ENCODE measurements around the gene SORCS3. TPM values are rescaled to one million over a fixed set of nuclear protein-coding genes. Genes with fewer than 3 reads are reported as not detected.

Gene SORCS3
- total RNA-seq, 1 experiment from 2014 or later, result not detected

DNA sequence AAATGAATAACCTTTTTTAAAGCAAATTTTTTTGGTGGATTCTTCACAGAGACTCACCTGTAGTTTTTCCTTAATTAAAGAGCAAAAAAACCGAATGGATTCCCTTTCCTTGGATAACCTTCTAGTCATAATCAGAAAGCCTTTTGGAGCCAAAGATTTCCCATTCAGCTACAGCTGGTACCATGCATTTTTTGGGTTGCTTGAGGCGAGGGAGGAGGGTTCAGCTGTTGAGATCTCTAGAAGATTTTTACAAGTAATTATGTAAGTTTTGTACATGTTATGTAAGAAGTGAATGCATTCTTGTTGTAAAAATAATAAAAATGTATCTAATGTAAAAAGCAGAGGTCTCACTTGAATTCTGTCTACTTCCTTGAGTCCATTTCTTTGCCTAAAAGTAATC is 463.2 kb downstream of the SORCS3 start:
- Histone ChIP-seq H3K27me3 (ENCODE audit: insufficient read depth, low read length) (0 out of 2 replicates have a peak, but pooled peaks cover 2% of the 10 kb centered on the region), H2AFZ (ENCODE audit: low read depth, low read length, poor library complexity, severe bottlenecking) (no peak overlapping the region), H3K9me3 (ENCODE audit: control insufficient read depth in 1 of 2, insufficient read depth in 1 of 2, low read depth in 1 of 2, low read length in 2 of 2) (no peaks in the 10 kb centered on the region), H3K9me2 (ENCODE audit: insufficient read depth) (no peaks in the 10 kb centered on the region), H3K4me3 (replicated peaks in 1 of 2; ENCODE audit: low read depth in 1 of 2, low read length in 2 of 2) (no peak overlapping the region), H3K36me3 (ENCODE audit: control insufficient read depth in 1 of 2, insufficient read depth in 2 of 2, low read length in 2 of 2) (no peaks in the 10 kb centered on the region), H3K4me2 (ENCODE audit: low read length) (no peak overlapping the region), H3K79me2 (ENCODE audit: insufficient read depth, low read length) (no peaks in the 10 kb centered on the region), H3K4me1 (ENCODE audit: control insufficient read depth in 1 of 2, insufficient read depth in 2 of 2, low read length in 2 of 2) (no peaks in the 10 kb centered on the region), H3K9ac (ENCODE audit: low read length) (no peak overlapping the region), H3K27ac (ENCODE audit: low read depth, low read length) (no peak overlapping the region), H4K20me1 (ENCODE audit: insufficient read depth) (no peaks in the 10 kb centered on the region)
- ChIA-PET POLR2A (no interaction called here), RAD21 (ENCODE audit: low non-redundant PET in 1 of 2, low total read pairs in 2 of 2, uncharacterized antibody in 2 of 2, unreplicated experiment in 2 of 2) (no interaction called here), CTCF (no interaction called here)
- intact Hi-C loops (cut with micrococcal nuclease), result no loop called here
- BruUV-seq (replicated peaks), result no TSS peak
- ATAC-seq (no peak), DNase-seq (ENCODE audit: low read depth, low spot score) (no peak)
- TF ChIP-seq EGR1 (IDR thresholded peaks at IDR 0.05; ENCODE audit: low read depth) (no peak), RAD21 (IDR thresholded peaks at IDR 0.05; ENCODE audit: low read depth) (no peak), EZH2phosphoT487 (IDR thresholded peaks at IDR 0.05; ENCODE audit: borderline replicate concordance) (no peak)
- TF ChIP-seq, protein P1, sequence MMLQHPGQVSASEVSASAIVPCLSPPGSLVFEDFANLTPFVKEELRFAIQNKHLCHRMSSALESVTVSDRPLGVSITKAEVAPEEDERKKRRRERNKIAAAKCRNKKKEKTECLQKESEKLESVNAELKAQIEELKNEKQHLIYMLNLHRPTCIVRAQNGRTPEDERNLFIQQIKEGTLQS (IDR thresholded peaks at IDR 0.05), result no peak
- TF ChIP-seq, protein P2, sequence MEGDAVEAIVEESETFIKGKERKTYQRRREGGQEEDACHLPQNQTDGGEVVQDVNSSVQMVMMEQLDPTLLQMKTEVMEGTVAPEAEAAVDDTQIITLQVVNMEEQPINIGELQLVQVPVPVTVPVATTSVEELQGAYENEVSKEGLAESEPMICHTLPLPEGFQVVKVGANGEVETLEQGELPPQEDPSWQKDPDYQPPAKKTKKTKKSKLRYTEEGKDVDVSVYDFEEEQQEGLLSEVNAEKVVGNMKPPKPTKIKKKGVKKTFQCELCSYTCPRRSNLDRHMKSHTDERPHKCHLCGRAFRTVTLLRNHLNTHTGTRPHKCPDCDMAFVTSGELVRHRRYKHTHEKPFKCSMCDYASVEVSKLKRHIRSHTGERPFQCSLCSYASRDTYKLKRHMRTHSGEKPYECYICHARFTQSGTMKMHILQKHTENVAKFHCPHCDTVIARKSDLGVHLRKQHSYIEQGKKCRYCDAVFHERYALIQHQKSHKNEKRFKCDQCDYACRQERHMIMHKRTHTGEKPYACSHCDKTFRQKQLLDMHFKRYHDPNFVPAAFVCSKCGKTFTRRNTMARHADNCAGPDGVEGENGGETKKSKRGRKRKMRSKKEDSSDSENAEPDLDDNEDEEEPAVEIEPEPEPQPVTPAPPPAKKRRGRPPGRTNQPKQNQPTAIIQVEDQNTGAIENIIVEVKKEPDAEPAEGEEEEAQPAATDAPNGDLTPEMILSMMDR (IDR thresholded peaks at IDR 0.05 in 2 of 3, conservative IDR thresholded peaks at IDR 0.05 in 1 of 3; ENCODE audit: borderline replicate concordance in 1 of 3, insufficient read depth in 1 of 3, low read depth in 2 of 3, low read length in 2 of 3), result no peak

DNA sequence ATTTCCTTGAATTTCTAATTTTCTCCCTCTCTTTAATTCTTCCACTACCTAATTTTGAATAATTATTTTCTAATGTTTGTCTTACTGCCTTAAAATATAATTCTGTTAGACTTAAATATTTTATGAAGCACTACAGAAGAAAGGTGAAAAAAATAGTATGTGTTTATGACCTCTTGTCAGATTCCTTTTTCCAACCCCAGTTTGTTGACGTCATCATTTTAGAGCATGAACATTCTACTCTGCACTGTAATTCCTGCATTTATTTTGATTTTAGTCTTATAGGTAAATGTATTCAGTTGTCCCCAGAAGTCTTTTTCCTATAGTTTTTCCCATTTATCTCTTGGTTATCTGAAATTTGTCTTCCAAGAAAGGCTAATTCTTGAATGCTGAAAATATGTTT is 468.1 kb downstream of the SORCS3 start:
- Histone ChIP-seq H3K9ac (ENCODE audit: low read length) (no peak overlapping the region), H3K9me3 (ENCODE audit: control insufficient read depth in 1 of 2, insufficient read depth in 1 of 2, low read depth in 1 of 2, low read length in 2 of 2) (no peaks in the 10 kb centered on the region), H3K27ac (ENCODE audit: low read depth, low read length) (no peak overlapping the region), H3K4me1 (ENCODE audit: control insufficient read depth in 1 of 2, insufficient read depth in 2 of 2, low read length in 2 of 2) (no peaks in the 10 kb centered on the region), H3K4me2 (ENCODE audit: low read length) (no peak overlapping the region), H3K9me2 (ENCODE audit: insufficient read depth) (no peaks in the 10 kb centered on the region), H4K20me1 (ENCODE audit: insufficient read depth) (no peaks in the 10 kb centered on the region), H3K79me2 (ENCODE audit: insufficient read depth, low read length) (no peaks in the 10 kb centered on the region), H3K27me3 (ENCODE audit: insufficient read depth, low read length) (0 out of 2 replicates have a peak, but pooled peaks cover 2% of the 10 kb centered on the region), H2AFZ (ENCODE audit: low read depth, low read length, poor library complexity, severe bottlenecking) (no peak overlapping the region), H3K36me3 (ENCODE audit: control insufficient read depth in 1 of 2, insufficient read depth in 2 of 2, low read length in 2 of 2) (no peaks in the 10 kb centered on the region), H3K4me3 (replicated peaks in 1 of 2; ENCODE audit: low read depth in 1 of 2, low read length in 2 of 2) (no peak overlapping the region)
- TF ChIP-seq FOSL1 (IDR thresholded peaks at IDR 0.05; ENCODE audit: low read depth) (no peak), ELF1 (IDR thresholded peaks at IDR 0.05; ENCODE audit: borderline replicate concordance, low read depth) (no peak), EZH2phosphoT487 (IDR thresholded peaks at IDR 0.05; ENCODE audit: borderline replicate concordance) (no peak), SRF (IDR thresholded peaks at IDR 0.05; ENCODE audit: low read depth) (no peak)
- TF ChIP-seq, protein P3, sequence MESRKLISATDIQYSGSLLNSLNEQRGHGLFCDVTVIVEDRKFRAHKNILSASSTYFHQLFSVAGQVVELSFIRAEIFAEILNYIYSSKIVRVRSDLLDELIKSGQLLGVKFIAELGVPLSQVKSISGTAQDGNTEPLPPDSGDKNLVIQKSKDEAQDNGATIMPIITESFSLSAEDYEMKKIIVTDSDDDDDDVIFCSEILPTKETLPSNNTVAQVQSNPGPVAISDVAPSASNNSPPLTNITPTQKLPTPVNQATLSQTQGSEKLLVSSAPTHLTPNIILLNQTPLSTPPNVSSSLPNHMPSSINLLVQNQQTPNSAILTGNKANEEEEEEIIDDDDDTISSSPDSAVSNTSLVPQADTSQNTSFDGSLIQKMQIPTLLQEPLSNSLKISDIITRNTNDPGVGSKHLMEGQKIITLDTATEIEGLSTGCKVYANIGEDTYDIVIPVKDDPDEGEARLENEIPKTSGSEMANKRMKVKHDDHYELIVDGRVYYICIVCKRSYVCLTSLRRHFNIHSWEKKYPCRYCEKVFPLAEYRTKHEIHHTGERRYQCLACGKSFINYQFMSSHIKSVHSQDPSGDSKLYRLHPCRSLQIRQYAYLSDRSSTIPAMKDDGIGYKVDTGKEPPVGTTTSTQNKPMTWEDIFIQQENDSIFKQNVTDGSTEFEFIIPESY (IDR thresholded peaks at IDR 0.05; ENCODE audit: extremely low read depth, insufficient replicate concordance, low read length), result no peak
- TF ChIP-seq, protein P2 (IDR thresholded peaks at IDR 0.05 in 2 of 3, conservative IDR thresholded peaks at IDR 0.05 in 1 of 3; ENCODE audit: borderline replicate concordance in 1 of 3, insufficient read depth in 1 of 3, low read depth in 2 of 3, low read length in 2 of 3), result no peak
- TF ChIP-seq, protein P4, sequence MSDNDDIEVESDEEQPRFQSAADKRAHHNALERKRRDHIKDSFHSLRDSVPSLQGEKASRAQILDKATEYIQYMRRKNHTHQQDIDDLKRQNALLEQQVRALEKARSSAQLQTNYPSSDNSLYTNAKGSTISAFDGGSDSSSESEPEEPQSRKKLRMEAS (IDR thresholded peaks at IDR 0.05), result no peak
- intact Hi-C loops (cut with micrococcal nuclease), result no loop called here
- BruUV-seq (replicated peaks), result no TSS peak
- no peak for DNase-seq (ENCODE audit: low read depth, low spot score)
- ChIA-PET CTCF (no interaction called here), POLR2A (no interaction called here), RAD21 (ENCODE audit: low non-redundant PET in 1 of 2, low total read pairs in 2 of 2, uncharacterized antibody in 2 of 2, unreplicated experiment in 2 of 2) (no interaction called here)
- no peak for ATAC-seq
